ENCODE measurements around the gene TSR2. TPM values are rescaled to one million over a fixed set of nuclear protein-coding genes. Genes with fewer than 3 reads are reported as not detected.

TSR2 gene
- total and polyA plus RNA-seq, 5 donors = 31.8 to 42.3 (median 39.5) TPM

Other genes with a start within 250 kb of the TSR2 start
- 1 to 10 TPM; 2.1 to 4.3 (median 2.7) TPM for gene WNK3, start 82.4 kb upstream of the TSR2 start, total RNA-seq
- gene WNK3, start 82.4 kb upstream of the TSR2 start, polyA plus RNA-seq = 0.45 TPM
- 1 to 10 TPM; 6.3 to 6.7 (median 6.5) TPM for gene FGD1, start 55.8 kb downstream of the TSR2 start, total RNA-seq
- 5.0 TPM for gene FGD1, start 55.8 kb downstream of the TSR2 start, polyA plus RNA-seq
- gene GNL3L, start 89.8 kb downstream of the TSR2 start, total RNA-seq = 10 to 100 TPM; 22.3 to 28.0 (median 23.9) TPM
- 10.0 TPM for gene GNL3L, start 89.8 kb downstream of the TSR2 start, polyA plus RNA-seq